Neural cell (in vitro differentiated cells): Measurements from ENCODE around the gene OR2T1.

ENCODE experiments used
- REST ChIP-seq: IDR thresholded peaks from 2 replicates; pipeline ENCODE4 v1.6.1; 2012; ENCODE audit warnings: borderline replicate concordance
- SMC3 ChIP-seq: fragments of 450-650 bp; conservative IDR thresholded peaks from 2 replicates; pipeline ENCODE4 v1.6.1; 2014; ENCODE audit warnings: antibody characterized with exemption, mild to moderate bottlenecking, moderate library complexity; ENCODE audit not compliant: poor library complexity
- TAF1 ChIP-seq: IDR thresholded peaks from 2 replicates; pipeline ENCODE4 v1.6.1; 2012; ENCODE audit warnings: low read depth
- TF ChIP-seq, protein P1 (sequence below): fragments of 450-650 bp; IDR thresholded peaks from 2 replicates; pipeline ENCODE4 v1.5.1; 2014; ENCODE audit warnings: antibody characterized with exemption, mild to moderate bottlenecking, moderate library complexity; ENCODE audit not compliant: poor library complexity, severe bottlenecking

- no peak for TF ChIP-seq REST
- no peak for TF ChIP-seq TAF1
- TF ChIP-seq, protein P1, sequence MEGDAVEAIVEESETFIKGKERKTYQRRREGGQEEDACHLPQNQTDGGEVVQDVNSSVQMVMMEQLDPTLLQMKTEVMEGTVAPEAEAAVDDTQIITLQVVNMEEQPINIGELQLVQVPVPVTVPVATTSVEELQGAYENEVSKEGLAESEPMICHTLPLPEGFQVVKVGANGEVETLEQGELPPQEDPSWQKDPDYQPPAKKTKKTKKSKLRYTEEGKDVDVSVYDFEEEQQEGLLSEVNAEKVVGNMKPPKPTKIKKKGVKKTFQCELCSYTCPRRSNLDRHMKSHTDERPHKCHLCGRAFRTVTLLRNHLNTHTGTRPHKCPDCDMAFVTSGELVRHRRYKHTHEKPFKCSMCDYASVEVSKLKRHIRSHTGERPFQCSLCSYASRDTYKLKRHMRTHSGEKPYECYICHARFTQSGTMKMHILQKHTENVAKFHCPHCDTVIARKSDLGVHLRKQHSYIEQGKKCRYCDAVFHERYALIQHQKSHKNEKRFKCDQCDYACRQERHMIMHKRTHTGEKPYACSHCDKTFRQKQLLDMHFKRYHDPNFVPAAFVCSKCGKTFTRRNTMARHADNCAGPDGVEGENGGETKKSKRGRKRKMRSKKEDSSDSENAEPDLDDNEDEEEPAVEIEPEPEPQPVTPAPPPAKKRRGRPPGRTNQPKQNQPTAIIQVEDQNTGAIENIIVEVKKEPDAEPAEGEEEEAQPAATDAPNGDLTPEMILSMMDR = no peak
- no peak for TF ChIP-seq SMC3
Observed at GRCh38 chr1:248421384-248421783, 18.5 kb downstream of the OR2T1 start.
